GM12878 (cell line): ENCODE results near the gene PATE2. TPM values are rescaled to one million over a fixed set of nuclear protein-coding genes. Genes with fewer than 3 reads are reported as not detected.

Experiments
- ATAC-seq: fragments of 200-7000 bp; cut with Tn5 transposase; 3 replicates; pipeline ENCODE4 v1.9.1; 2020; ENCODE audit warnings: mild to moderate bottlenecking, moderate library complexity
- BruUV-seq: library from RNA; stranded (reverse); fragments of 400-500 nt; replicated peaks from 2 replicates; lab custom pipeline; 2021; lab: Mats Ljungman, UMichigan
- CTCF ChIA-PET: fragments of 300-600 bp; sonication (Branson Sonifier 250); formaldehyde crosslinking; extraction: SDS; loops from one replicate; lab custom pipeline; 2021; ENCODE audit warnings: inconsistent platforms; lab: Yijun Ruan, JAX
- POLR2A ChIA-PET: fragments of 350-600 bp; formaldehyde crosslinking; extraction: SDS; loops from one replicate; lab custom pipeline; 2021; ENCODE audit warnings: inconsistent platforms; lab: Charles Lee
- RAD21 ChIA-PET: fragments of 300-600 bp; sonication (Branson Sonifier 250); formaldehyde crosslinking; loops from one replicate; lab custom pipeline; 2023; ENCODE audit warnings: antibody characterized with exemption; ENCODE audit not compliant: unreplicated experiment; lab: Charles Lee
- SMC1A ChIA-PET: fragments of 300-600 bp; sonication (Branson Sonifier 250); formaldehyde crosslinking; loops from one replicate; lab custom pipeline; 2023; ENCODE audit not compliant: unreplicated experiment, uncharacterized antibody; lab: Charles Lee
- DNase-seq: peaks from one replicate; pipeline ENCODE4 v3.0.0-alpha.2; 2011; ENCODE audit warnings: low read depth, low spot score
- FAIRE-seq: peaks from 3 replicates; lab custom pipeline; 2011; peaks lifted over from hg19 to GRCh38; lab: Jason Lieb, UNC
- H2AFZ ChIP-seq: 2 replicates; pipeline ENCODE4 v1.6.0; 2011; ENCODE audit warnings: low read depth, low read length, control low read depth; ENCODE audit not compliant: control insufficient read depth
- H3K27ac ChIP-seq: 2 replicates; pipeline ENCODE4 v1.5.1; 2011; ENCODE audit warnings: control low read depth; ENCODE audit not compliant: control insufficient read depth, insufficient read depth
- H3K27me3 ChIP-seq, 2 experiments: replicated peaks in 1 of 2; 2 replicates each; pipeline versions ENCODE4 v1.6.0 to v1.6.1; 2011; ENCODE audit warnings: low read length in 1 of 2; ENCODE audit not compliant: control insufficient read depth in 2 of 2, insufficient read depth in 2 of 2
- H3K36me3 ChIP-seq, 2 experiments: 2 replicates each; pipeline ENCODE4 v1.5.1; 2011; ENCODE audit warnings: low read length in 1 of 2; ENCODE audit not compliant: control insufficient read depth in 2 of 2, insufficient read depth in 2 of 2
- H3K4me1 ChIP-seq: 2 replicates; pipeline ENCODE4 v1.6.1; 2011; ENCODE audit warnings: mild to moderate bottlenecking, low read length, moderate library complexity, mixed read lengths; ENCODE audit not compliant: control insufficient read depth, insufficient read depth
- H3K4me2 ChIP-seq: 2 replicates; pipeline ENCODE4 v1.6.0; 2011; ENCODE audit warnings: control low read depth; ENCODE audit not compliant: control insufficient read depth, insufficient read depth
- H3K4me3 ChIP-seq: fragments of 200-600 bp; sonication (generic); 2 replicates; pipeline ENCODE4 v1.5.1; 2016
- H3K79me2 ChIP-seq: 2 replicates; pipeline ENCODE4 v1.6.0; 2011; ENCODE audit warnings: low read length; ENCODE audit not compliant: control insufficient read depth, insufficient read depth
- H3K9ac ChIP-seq: 2 replicates; pipeline ENCODE4 v1.8.0; 2011; ENCODE audit warnings: low read length, control low read depth, mixed read lengths; ENCODE audit not compliant: control insufficient read depth, insufficient read depth
- H3K9me3 ChIP-seq: replicated peaks from 3 replicates; pipeline ENCODE4 v1.5.1; 2011; ENCODE audit warnings: mild to moderate bottlenecking, low read length; ENCODE audit not compliant: control insufficient read depth, insufficient read depth
- H4K20me1 ChIP-seq: 2 replicates; pipeline ENCODE4 v1.6.0; 2011; ENCODE audit not compliant: control insufficient read depth, insufficient read depth
- ATF7 ChIP-seq: fragments of 450-650 bp; IDR thresholded peaks from 2 replicates; pipeline ENCODE4 v1.6.1; 2016; ENCODE audit warnings: low read depth, mild to moderate bottlenecking
- CBFB ChIP-seq: IDR thresholded peaks from 2 replicates; pipeline ENCODE4 v1.6.1; 2016; ENCODE audit warnings: antibody characterized with exemption, low read depth
- CREM ChIP-seq: IDR thresholded peaks from 2 replicates; pipeline ENCODE4 v1.6.1; 2014; ENCODE audit warnings: antibody characterized with exemption, low read depth
- DPF2 ChIP-seq: fragments of 450-650 bp; IDR thresholded peaks from 2 replicates; pipeline ENCODE4 v1.6.1; 2017; ENCODE audit warnings: mild to moderate bottlenecking
- E4F1 ChIP-seq: fragments of 450-650 bp; IDR thresholded peaks from 2 replicates; pipeline ENCODE4 v1.6.1; 2018; ENCODE audit warnings: borderline replicate concordance, mild to moderate bottlenecking; ENCODE audit not compliant: partially characterized antibody
- KAT2A ChIP-seq: conservative IDR thresholded peaks from 2 replicates; pipeline ENCODE4 v1.6.1; 2011; ENCODE audit warnings: low read depth, low read length; ENCODE audit not compliant: control insufficient read depth
- LARP7 ChIP-seq: fragments of 450-650 bp; IDR thresholded peaks from 2 replicates; pipeline ENCODE4 v1.6.1; 2017; ENCODE audit warnings: mild to moderate bottlenecking
- MEF2A ChIP-seq: IDR thresholded peaks from 2 replicates; pipeline ENCODE4 v1.6.1; 2011; ENCODE audit warnings: low read depth, mild to moderate bottlenecking, low read length, moderate library complexity; ENCODE audit not compliant: insufficient read depth
- MTA2 ChIP-seq: fragments of 450-650 bp; IDR thresholded peaks from 2 replicates; pipeline ENCODE4 v1.6.1; 2016; ENCODE audit warnings: low read depth, mild to moderate bottlenecking, moderate library complexity
- PKNOX1 ChIP-seq: fragments of 450-650 bp; IDR thresholded peaks from 2 replicates; pipeline ENCODE4 v1.6.1; 2016; ENCODE audit warnings: mild to moderate bottlenecking
- PML ChIP-seq: IDR thresholded peaks from 2 replicates; pipeline ENCODE4 v1.6.1; 2012; ENCODE audit warnings: low read length, inconsistent platforms
- POLR2AphosphoS2 ChIP-seq: IDR thresholded peaks from 2 replicates; pipeline ENCODE4 v1.6.1; 2011; ENCODE audit warnings: low read depth, mild to moderate bottlenecking, low read length, improper control_type of control experiment, moderate library complexity
- POU2F2 ChIP-seq: IDR thresholded peaks from 3 replicates; pipeline ENCODE4 v1.6.1; 2011; ENCODE audit warnings: low read depth, mild to moderate bottlenecking, low read length, borderline replicate concordance
- RFX5 ChIP-seq: IDR thresholded peaks from 2 replicates; pipeline ENCODE4 v1.6.1; 2011; ENCODE audit warnings: low read depth, low read length, improper control_type of control experiment
- SRF ChIP-seq, 2 experiments: IDR thresholded peaks; 2 replicates each; pipeline ENCODE4 v1.6.1; 2011; ENCODE audit warnings: low read depth in 2 of 2, low read length in 2 of 2, mild to moderate bottlenecking in 1 of 2, moderate library complexity in 1 of 2
- TAF1 ChIP-seq: IDR thresholded peaks from 2 replicates; pipeline ENCODE4 v1.6.1; 2011; ENCODE audit warnings: mild to moderate bottlenecking, low read depth, low read length, borderline replicate concordance
- YBX1 ChIP-seq: fragments of 450-650 bp; IDR thresholded peaks from 2 replicates; pipeline ENCODE4 v1.6.1; 2016; ENCODE audit warnings: antibody characterized with exemption
- YY1 ChIP-seq: IDR thresholded peaks from 2 replicates; pipeline ENCODE4 v1.6.1; 2011; ENCODE audit warnings: low read depth, mild to moderate bottlenecking, low read length
- ZBTB11 ChIP-seq: fragments of 450-650 bp; formaldehyde crosslinking; IDR thresholded peaks from 2 replicates; pipeline ENCODE4 v1.5.0; 2022; ENCODE audit warnings: mild to moderate bottlenecking, missing genetic modification characterization
- ZNF622 ChIP-seq: fragments of 450-650 bp; IDR thresholded peaks from 2 replicates; pipeline ENCODE4 v1.6.1; 2017; ENCODE audit warnings: mild to moderate bottlenecking, inconsistent platforms
- WGBS: methylation state at CpG from one replicate; pipeline ENCODE4 v1.1.6; 2016; ENCODE audit warnings: low lambda C conversion rate; ENCODE audit not compliant: insufficient replicate concordance, insufficient coverage; ENCODE audit errors: missing lambda C conversion rate; 5-methylcytosine and 5-hydroxymethylcytosine counted together
- in situ Hi-C: fragments of 300-500 bp; cut with MboI; formaldehyde crosslinking; loops from 9 replicates; pipeline ENCODE4 v1.14.3; 2018; ENCODE audit warnings: mixed read lengths
- intact Hi-C: fragments of 100-400 bp; cut with micrococcal nuclease; formaldehyde crosslinking; loops from one replicate; pipeline ENCODE4 v1.14.2; 2022; ENCODE audit not compliant: unreplicated experiment
- polyA plus RNA-seq, 11 experiments: library from polyadenylated mRNA; depleted of rRNA in 4 of 11; unstranded in 6 of 11; stranded (reverse) in 5 of 11; fragments of >200 nt; fragmentation: Nextera tagmentation in 4 of 11; fragmentation: Illumina TruSeq in 1 of 11; extraction: Ambion mirVana in 4 of 11; extraction: Trizol in 1 of 11; gene quantifications; 1 replicate in 1 of 11; 2 replicates in 10 of 11; pipeline versions ENCODE4 v1.2.1 to v1.2.3, GENCODE V29; 2011 to 2016; ENCODE audit warnings: inconsistent platforms in 2 of 11, missing spikeins in 2 of 11, low read depth in 1 of 11
- total RNA-seq, 4 experiments: library from RNA; depleted of rRNA in 3 of 4; stranded (reverse); fragments of >200 nt in 3 of 4; fragmentation: Illumina TruSeq in 1 of 4; extraction: Trizol in 1 of 4; gene quantifications; 2 replicates each; pipeline versions ENCODE4 v1.2.1 to v1.2.3, GENCODE V29; 2013 to 2021

The PATE2 gene
- total and polyA plus RNA-seq, 10 of the 15 experiments (the other 5 are each of a cell fraction or from before 2014, with no cell fraction given) = 0.04 to 0.09 (median 0.09) TPM; not detected in 7

GRCh38 chr11:125745979-125746378 is 32.6 kb downstream of the PATE2 start, which contains the start of gene PATE1 (continued):
- TF ChIP-seq ZNF622 = no peak
- TF ChIP-seq SRF (IDR thresholded peaks at IDR 0.05; ENCODE audit: low read depth in 2 of 2, low read length in 2 of 2) = no peak
- no peak for TF ChIP-seq TAF1
- TF ChIP-seq DPF2 = no peak
- TF ChIP-seq, all 136 proteins: peak for 0

GRCh38 chr11:125743681-125744080 is 34.9 kb downstream of the PATE2 start:
- H2AFZ ChIP-seq = no peak overlapping the region
- H3K79me2 ChIP-seq = no peaks in the 10 kb centered on the region
- in situ Hi-C loops (no loop called here), intact Hi-C loops (no loop called here)
- TF ChIP-seq YY1 (no peak), ATF7 (no peak), RFX5 (no peak), POLR2AphosphoS2 (no peak), LARP7 (no peak), KAT2A (no peak), PKNOX1 (no peak), MTA2 (no peak), MEF2A (no peak), E4F1 (no peak), YBX1 (no peak), ZBTB11 (CRISPR knock-in tag) (no peak), CREM (no peak), PML (no peak), POU2F2 (no peak), CBFB (no peak)
- no peaks in the 10 kb centered on the region for H3K4me1 ChIP-seq
- DNase-seq (no peak), ATAC-seq (no peak), FAIRE-seq (no peak)
- no peaks in the 10 kb centered on the region for H3K36me3 ChIP-seq
- POLR2A ChIA-PET = no interaction called here
- H3K4me2 ChIP-seq = no peak overlapping the region
- H3K9ac ChIP-seq = no peak overlapping the region
- H3K27me3 ChIP-seq = no peaks in the 10 kb centered on the region
- no peaks in the 10 kb centered on the region for H3K9me3 ChIP-seq
- RAD21 ChIA-PET = no interaction called here
- 0% methylated on average over 1 of the region's 1 CpG for WGBS
- no TSS peak for BruUV-seq
- SMC1A ChIA-PET = interaction anchor here (1.3 kb wide), 1 partner anchor 25 kb away, joined by 3 read pairs; no protein-coding TSS in a partner anchor
- H3K27ac ChIP-seq = no peak overlapping the region
- CTCF ChIA-PET = no interaction called here
- H4K20me1 ChIP-seq = no peaks in the 10 kb centered on the region
- no peak overlapping the region for H3K4me3 ChIP-seq
